ENCODE measurements around the gene CBL.
A peak's percentile ranks its signal among the peaks of the same experiment; 100 is the strongest.

CBL gene

DNA sequence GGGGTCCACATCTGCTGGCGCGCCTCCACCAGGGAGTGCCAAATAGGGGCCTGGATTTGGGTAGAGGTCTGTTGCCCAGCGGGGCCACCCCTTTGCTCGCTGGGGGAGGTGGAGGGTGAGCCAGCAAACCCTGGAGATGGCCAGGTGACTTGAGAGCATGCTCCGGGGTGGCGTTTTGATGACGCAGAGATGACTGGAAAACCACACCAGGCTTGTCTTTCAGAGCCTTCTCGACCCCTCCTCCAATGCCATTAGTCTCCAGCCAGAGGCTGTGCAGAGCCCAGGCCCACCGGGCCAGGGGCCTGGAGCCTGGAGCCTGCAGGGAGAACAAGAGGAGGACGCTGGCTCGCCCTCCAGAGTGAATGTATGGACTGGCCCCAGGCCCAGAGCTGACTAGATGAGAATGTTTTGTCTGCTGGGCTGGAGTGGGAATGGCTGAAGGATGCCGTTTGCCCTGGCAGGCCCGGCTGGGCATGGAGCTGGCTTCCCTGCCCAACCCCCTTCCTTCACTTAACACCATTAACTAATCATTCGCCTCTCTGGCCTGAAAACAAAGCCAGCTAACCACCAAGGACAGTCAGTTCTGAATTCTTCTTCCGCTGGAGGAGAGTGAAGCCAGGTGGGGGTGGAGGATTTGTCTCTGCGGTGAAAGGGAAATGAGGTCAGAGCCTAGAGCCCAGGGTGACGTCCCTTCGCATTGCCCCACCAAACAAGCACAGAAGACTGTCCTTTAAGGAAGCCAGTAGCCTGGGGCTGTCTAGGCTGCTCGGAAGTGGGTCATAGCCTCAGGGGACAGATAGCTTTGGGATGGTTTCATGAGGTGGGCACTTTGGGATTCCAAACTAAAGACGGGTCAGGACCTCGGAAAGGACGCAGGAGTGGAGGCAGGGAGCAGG, 112.3 kb downstream of the CBL start:
- peaks cover 12% of the 10 kb centered on the region for H3K36me3 ChIP-seq (ENCODE audit: control insufficient read depth, insufficient read depth, low read length)
- H3K4me3 ChIP-seq (ENCODE audit: low read depth, low read length), result peak overlapping the region; percentile 55
- peaks cover 11% of the 10 kb centered on the region for H3K27me3 ChIP-seq (ENCODE audit: control insufficient read depth, insufficient read depth, low read length)
- H3K4me1 ChIP-seq (ENCODE audit: control insufficient read depth, insufficient read depth, low read length), result peaks cover 29% of the 10 kb centered on the region
- H3K9ac ChIP-seq (ENCODE audit: low read depth, low read length), result peak overlapping the region; percentile 37
- H3K9me3 ChIP-seq (ENCODE audit: control insufficient read depth, insufficient read depth, low read length), result no peaks in the 10 kb centered on the region

DNA sequence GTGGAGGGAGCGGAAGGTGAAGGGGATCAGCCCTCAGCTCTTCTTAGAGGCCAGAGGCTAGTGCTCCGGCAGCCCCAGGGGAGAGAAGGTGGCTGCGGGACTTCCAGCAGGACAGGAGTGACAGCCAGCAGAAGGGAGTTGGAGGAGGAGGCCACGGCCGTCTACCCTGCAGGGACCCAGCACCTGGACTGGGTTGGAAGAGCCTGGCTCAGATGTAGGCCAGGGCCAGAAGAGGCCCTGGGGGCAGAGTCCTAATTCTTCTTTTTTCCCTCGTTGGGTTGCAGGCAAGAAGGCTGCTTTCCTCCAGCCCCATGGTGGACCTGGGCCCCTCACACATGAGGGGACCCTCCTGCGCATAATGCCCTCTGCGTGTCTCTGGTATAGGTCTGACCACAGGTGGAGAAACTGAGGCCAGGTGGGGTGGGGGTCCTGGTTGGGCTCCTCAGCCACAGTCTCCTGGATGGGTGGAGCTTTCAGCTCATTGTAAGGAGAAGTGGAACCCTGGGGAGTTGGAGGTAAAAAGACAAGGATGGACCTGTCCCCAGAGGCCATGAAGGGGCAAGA, 113.1 kb downstream of the CBL start:
- Histone ChIP-seq H3K4me1 (ENCODE audit: control insufficient read depth, insufficient read depth, low read length) (peaks cover 29% of the 10 kb centered on the region), H3K9ac (ENCODE audit: low read depth, low read length) (no peak overlapping the region), H3K27me3 (ENCODE audit: control insufficient read depth, insufficient read depth, low read length) (peaks cover 11% of the 10 kb centered on the region), H3K36me3 (ENCODE audit: control insufficient read depth, insufficient read depth, low read length) (peaks cover 7% of the 10 kb centered on the region), H3K9me3 (ENCODE audit: control insufficient read depth, insufficient read depth, low read length) (no peaks in the 10 kb centered on the region), H3K4me3 (ENCODE audit: low read depth, low read length) (peak overlapping the region; percentile 20)

DNA sequence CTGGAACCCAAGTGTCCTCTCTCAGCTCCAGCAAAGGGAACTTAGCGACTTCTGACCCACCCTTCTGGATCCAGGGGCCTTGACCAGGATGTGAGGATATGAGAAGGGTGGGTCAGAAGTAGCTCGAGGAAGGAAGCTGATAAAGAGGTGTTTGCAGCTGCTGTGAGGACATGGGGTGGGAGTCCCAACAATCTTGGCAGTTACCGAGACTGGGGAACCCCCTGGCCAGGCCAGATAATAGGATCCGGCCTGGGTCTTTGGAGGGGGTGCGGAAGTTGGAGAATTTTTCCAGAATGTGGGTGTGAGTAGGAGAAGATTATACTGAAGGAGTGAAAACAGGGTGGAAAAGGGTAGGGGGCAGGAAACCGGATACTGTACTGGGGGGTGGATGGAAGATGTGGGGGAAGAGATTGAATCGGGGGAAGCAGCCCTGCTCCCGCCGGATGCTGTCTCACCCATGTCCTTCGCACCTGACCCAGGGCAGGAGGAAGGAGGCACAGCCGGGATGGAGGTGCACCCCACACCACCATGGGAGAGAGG, 113.6 kb downstream of the CBL start:
- Histone ChIP-seq H3K9me3 (ENCODE audit: control insufficient read depth, insufficient read depth, low read length) (no peaks in the 10 kb centered on the region), H3K4me3 (ENCODE audit: low read depth, low read length) (no peak overlapping the region), H3K4me1 (ENCODE audit: control insufficient read depth, insufficient read depth, low read length) (peaks cover 27% of the 10 kb centered on the region), H3K36me3 (ENCODE audit: control insufficient read depth, insufficient read depth, low read length) (peaks cover 1% of the 10 kb centered on the region), H3K27me3 (ENCODE audit: control insufficient read depth, insufficient read depth, low read length) (peaks cover 11% of the 10 kb centered on the region), H3K9ac (ENCODE audit: low read depth, low read length) (no peak overlapping the region)

DNA sequence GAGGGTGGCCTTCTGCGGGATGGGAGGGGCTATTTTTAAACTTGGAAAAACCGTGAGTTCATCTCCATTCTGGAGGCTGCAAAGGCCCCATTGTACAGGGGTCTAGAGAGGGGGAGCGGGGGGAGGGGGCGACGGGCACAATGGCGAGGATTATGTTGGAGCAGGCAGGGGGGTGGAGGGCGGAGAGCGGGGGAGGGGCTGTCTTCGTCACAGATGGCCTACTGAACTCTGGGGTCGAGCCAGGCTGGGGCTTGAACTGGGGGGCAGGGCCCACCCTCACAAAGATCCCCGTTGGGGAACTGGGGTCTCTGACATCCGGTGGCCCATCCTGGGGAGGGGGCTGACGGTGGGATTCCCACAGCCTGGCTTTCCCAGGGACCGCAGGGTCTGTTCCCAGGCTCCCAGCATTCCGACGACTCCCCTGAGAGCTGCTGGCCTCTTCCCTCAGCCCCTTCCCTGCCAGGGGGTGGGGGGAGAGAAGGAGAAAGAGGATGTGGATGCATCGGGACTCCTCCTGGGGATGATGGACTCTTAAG, 114.2 kb downstream of the CBL start:
- Histone ChIP-seq H3K4me1 (ENCODE audit: control insufficient read depth, insufficient read depth, low read length) (peaks cover 27% of the 10 kb centered on the region), H3K4me3 (ENCODE audit: low read depth, low read length) (peak overlapping the region; percentile 70), H3K36me3 (ENCODE audit: control insufficient read depth, insufficient read depth, low read length) (no peaks in the 10 kb centered on the region), H3K9ac (ENCODE audit: low read depth, low read length) (peak overlapping the region; percentile 70), H3K27me3 (ENCODE audit: control insufficient read depth, insufficient read depth, low read length) (peaks cover 11% of the 10 kb centered on the region), H3K9me3 (ENCODE audit: control insufficient read depth, insufficient read depth, low read length) (no peaks in the 10 kb centered on the region)

DNA sequence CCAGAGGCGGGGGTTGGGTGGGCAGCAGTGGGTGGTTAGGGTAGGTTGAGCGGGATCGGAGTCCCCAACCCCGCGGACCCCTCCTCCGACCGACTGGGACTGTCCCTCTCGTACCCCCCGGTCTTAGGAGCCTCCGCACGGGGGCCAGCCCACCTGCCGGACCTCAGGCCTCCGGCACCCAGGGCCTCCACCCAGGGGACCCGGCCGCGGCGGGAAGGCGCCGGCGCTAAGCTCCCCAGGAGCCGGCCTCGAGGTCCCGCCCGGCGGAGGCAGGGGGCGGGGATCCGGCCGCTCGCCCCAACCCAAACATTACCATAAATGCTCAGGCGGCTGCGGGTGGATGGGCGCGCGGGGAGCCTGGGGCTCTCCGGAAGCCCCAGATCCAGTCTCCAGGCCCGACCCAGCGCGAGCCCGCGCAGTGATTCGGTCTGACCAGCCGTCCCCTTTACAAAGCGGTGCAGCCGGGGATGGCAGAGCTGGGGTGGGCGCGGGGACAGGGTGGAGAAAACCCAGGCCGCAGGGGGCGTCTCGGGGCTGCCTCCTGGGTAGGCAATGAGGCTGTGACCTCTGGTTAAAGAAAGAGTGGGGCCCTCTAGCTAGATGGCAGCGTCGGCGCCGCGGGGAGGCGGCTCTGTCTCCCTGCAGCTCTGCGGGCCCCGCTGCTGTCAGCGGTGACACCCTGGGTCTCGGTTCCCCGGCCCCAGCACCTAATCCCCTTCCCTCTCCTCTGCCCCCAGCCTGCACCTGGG, 114.8 kb downstream of the CBL start:
- Histone ChIP-seq H3K36me3 (ENCODE audit: control insufficient read depth, insufficient read depth, low read length) (no peaks in the 10 kb centered on the region), H3K9me3 (ENCODE audit: control insufficient read depth, insufficient read depth, low read length) (no peaks in the 10 kb centered on the region), H3K27me3 (ENCODE audit: control insufficient read depth, insufficient read depth, low read length) (peaks cover 4% of the 10 kb centered on the region), H3K4me3 (ENCODE audit: low read depth, low read length) (peak overlapping the region; percentile 70), H3K9ac (ENCODE audit: low read depth, low read length) (peak overlapping the region; percentile 70), H3K4me1 (ENCODE audit: control insufficient read depth, insufficient read depth, low read length) (peaks cover 27% of the 10 kb centered on the region)

DNA sequence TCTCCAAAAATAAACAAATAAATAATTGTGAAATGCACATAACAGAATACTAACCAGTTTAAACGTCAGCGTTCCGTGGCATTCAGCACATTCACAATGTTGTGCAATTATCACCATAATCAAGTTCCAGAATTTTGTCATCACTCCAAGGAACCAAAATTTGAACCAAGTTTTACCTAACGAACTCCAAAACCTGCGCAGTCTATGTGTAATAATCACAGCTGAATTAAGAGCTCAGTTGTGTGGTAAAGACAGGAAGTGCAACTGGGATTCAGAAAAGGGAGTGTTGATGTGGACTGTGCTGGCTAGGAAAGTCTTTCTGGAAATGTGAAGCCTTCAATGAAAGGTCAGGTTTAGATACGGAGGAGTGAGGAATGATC, 116.2 kb downstream of the CBL start:
- Histone ChIP-seq H3K9ac (ENCODE audit: low read depth, low read length) (no peak overlapping the region), H3K4me1 (ENCODE audit: control insufficient read depth, insufficient read depth, low read length) (peaks cover 25% of the 10 kb centered on the region), H3K27me3 (ENCODE audit: control insufficient read depth, insufficient read depth, low read length) (no peaks in the 10 kb centered on the region), H3K4me3 (ENCODE audit: low read depth, low read length) (no peak overlapping the region), H3K36me3 (ENCODE audit: control insufficient read depth, insufficient read depth, low read length) (no peaks in the 10 kb centered on the region), H3K9me3 (ENCODE audit: control insufficient read depth, insufficient read depth, low read length) (no peaks in the 10 kb centered on the region)

DNA sequence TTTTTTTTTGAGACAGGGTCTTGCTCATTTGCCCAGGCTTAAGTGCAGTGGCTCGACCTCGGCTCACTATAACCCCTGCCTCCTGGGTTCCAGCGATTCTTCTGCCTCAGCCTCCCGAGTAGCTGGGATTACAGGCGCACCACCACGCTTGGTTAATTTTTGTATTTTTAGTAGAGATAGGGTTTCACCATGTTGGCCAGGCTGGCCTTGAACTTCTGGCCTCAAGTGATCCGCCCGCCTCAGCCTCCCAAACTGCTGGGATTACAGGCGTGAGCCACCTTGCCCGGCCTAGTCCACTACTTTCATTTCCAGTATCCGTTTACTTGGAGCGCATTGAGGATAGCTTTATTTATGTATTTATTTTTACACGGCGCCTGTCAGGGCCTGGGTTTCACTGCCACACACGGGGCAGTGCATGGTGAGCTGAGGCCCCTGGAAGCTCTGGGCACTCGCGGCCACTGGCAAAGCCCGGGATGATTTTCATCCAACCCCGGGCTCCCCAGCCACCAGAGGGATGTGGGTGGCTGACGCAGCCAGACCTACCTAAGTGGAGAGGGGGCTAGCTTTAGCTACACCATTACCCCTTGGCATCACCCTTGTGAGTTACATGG, 116.9 kb downstream of the CBL start:
- Histone ChIP-seq H3K27me3 (ENCODE audit: control insufficient read depth, insufficient read depth, low read length) (no peaks in the 10 kb centered on the region), H3K9ac (ENCODE audit: low read depth, low read length) (no peak overlapping the region), H3K9me3 (ENCODE audit: control insufficient read depth, insufficient read depth, low read length) (no peaks in the 10 kb centered on the region), H3K36me3 (ENCODE audit: control insufficient read depth, insufficient read depth, low read length) (no peaks in the 10 kb centered on the region), H3K4me3 (ENCODE audit: low read depth, low read length) (no peak overlapping the region), H3K4me1 (ENCODE audit: control insufficient read depth, insufficient read depth, low read length) (peaks cover 20% of the 10 kb centered on the region)

DNA sequence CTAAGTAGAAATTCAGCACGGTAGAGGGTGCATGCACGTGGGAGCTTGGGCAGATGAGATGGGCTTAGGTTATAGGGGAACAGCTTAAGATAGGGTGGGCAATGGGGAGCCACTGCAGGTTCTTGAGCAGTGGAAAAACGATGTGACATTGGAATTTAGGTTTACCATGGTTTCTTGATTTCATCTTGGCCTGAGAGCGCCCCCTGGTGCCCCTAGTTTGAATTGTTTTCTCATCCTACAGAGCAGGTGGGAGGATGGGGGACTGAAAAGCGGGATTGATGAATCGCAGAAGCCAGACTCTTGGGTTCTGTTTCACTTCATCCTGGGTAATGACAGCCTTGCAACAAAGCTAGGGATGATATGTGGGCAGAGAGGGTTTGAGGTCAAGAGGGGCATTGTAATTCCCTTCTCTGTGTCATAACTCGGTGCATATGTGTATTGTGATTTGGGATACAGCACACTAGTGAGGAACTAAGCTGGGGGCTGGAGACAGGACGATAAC, 117.4 kb downstream of the CBL start:
- Histone ChIP-seq H3K36me3 (ENCODE audit: control insufficient read depth, insufficient read depth, low read length) (no peaks in the 10 kb centered on the region), H3K9me3 (ENCODE audit: control insufficient read depth, insufficient read depth, low read length) (no peaks in the 10 kb centered on the region), H3K4me1 (ENCODE audit: control insufficient read depth, insufficient read depth, low read length) (peaks cover 15% of the 10 kb centered on the region), H3K27me3 (ENCODE audit: control insufficient read depth, insufficient read depth, low read length) (no peaks in the 10 kb centered on the region), H3K9ac (ENCODE audit: low read depth, low read length) (no peak overlapping the region), H3K4me3 (ENCODE audit: low read depth, low read length) (no peak overlapping the region)

DNA sequence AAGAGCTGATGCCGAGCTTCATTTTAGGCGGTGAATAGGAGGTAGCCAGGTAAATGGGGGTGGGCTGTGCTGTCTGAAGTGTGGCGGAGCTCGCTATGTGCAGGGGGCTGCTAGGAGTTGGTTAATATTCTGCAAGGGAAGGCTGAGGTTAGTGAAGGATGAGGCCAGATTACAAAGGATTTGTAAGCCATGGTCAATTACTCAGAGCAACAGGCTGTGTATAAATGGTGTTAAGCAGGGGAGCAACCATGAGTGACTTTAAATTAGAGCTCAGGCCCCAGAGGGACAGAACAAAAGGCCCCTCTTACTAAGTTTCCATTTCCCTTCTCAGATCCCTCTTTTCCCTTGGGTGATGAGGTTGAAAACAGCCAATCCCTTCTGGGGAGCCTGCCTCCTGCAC, 118.0 kb downstream of the CBL start:
- peaks cover 8% of the 10 kb centered on the region for H3K4me1 ChIP-seq (ENCODE audit: control insufficient read depth, insufficient read depth, low read length)

DNA sequence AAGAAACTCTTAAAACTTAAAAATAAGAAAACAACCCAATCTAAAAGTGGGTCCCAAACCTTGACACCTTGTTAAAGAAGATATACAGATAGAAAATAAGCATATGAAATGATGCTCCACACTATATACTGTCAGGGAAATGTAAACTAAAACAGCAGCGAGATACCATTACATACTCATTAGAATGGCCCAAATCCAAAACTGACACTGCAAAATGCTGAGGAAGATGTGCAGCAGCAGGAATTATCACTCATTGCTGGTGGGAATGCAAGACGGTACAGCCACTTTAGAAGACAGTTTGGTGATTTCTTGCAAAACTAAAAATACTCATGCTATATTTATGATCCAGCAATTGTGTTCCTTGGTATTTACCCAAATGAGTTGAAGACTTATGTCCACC, 123.2 kb downstream of the CBL start:
- Histone ChIP-seq H3K27me3 (ENCODE audit: control insufficient read depth, insufficient read depth, low read length) (no peaks in the 10 kb centered on the region), H3K9me3 (ENCODE audit: control insufficient read depth, insufficient read depth, low read length) (no peaks in the 10 kb centered on the region), H3K4me3 (ENCODE audit: low read depth, low read length) (no peak overlapping the region), H3K9ac (ENCODE audit: low read depth, low read length) (no peak overlapping the region), H3K36me3 (ENCODE audit: control insufficient read depth, insufficient read depth, low read length) (no peaks in the 10 kb centered on the region), H3K4me1 (ENCODE audit: control insufficient read depth, insufficient read depth, low read length) (peaks cover 2% of the 10 kb centered on the region)

More for the DNA sequence above, 118.0 kb downstream of the CBL start:
- H3K4me3 ChIP-seq (ENCODE audit: low read depth, low read length), result no peak overlapping the region
- no peaks in the 10 kb centered on the region for H3K27me3 ChIP-seq (ENCODE audit: control insufficient read depth, insufficient read depth, low read length)
- no peaks in the 10 kb centered on the region for H3K9me3 ChIP-seq (ENCODE audit: control insufficient read depth, insufficient read depth, low read length)
- no peak overlapping the region for H3K9ac ChIP-seq (ENCODE audit: low read depth, low read length)
- no peaks in the 10 kb centered on the region for H3K36me3 ChIP-seq (ENCODE audit: control insufficient read depth, insufficient read depth, low read length)

DNA sequence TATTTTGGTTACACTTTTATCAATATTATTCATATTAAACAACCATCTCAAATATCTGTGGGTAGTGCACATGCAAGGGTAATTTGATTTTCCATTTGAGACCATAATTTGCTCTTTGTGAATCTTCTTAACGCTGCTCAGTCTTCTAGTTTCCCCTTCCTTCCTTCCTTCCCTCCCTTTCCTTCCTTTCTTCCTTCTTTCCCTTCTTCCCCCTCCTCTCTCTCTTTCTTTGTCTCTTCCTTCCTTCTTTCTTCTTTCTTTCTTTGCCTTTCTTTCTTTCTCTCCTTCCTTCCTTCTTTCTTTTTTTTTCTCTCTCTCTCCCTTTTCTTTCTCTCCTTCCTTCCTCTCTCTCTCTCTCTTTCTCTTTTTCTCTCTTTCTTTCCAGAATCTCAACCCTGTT, 124.1 kb downstream of the CBL start:
- Histone ChIP-seq H3K36me3 (ENCODE audit: control insufficient read depth, insufficient read depth, low read length) (no peaks in the 10 kb centered on the region), H3K9ac (ENCODE audit: low read depth, low read length) (no peak overlapping the region), H3K4me1 (ENCODE audit: control insufficient read depth, insufficient read depth, low read length) (peaks cover 2% of the 10 kb centered on the region), H3K27me3 (ENCODE audit: control insufficient read depth, insufficient read depth, low read length) (no peaks in the 10 kb centered on the region), H3K4me3 (ENCODE audit: low read depth, low read length) (no peak overlapping the region), H3K9me3 (ENCODE audit: control insufficient read depth, insufficient read depth, low read length) (no peaks in the 10 kb centered on the region)
